MM.1S (cell line): ENCODE results near the gene RAB31.

Experiments
- CTCF ChIP-seq: fragments of 300-600 bp; sonication (generic); IDR thresholded peaks from 2 replicates; pipeline ENCODE4 v1.5.1; 2016; ENCODE audit warnings: antibody characterized with exemption, low read length, mixed read lengths
- EZH2 ChIP-seq: fragments of 300-600 bp; sonication (generic); optimal IDR thresholded peaks from 2 replicates; pipeline ENCODE3; 2017; ENCODE audit warnings: low read depth, mild to moderate bottlenecking, antibody characterized with exemption, low read length, mixed read lengths
- EZH2phosphoT487 ChIP-seq: fragments of 300-600 bp; sonication (generic); IDR thresholded peaks from 2 replicates; pipeline ENCODE4 v1.6.1; 2018; ENCODE audit warnings: antibody characterized with exemption, low read length

- TF ChIP-seq EZH2 (no peak), CTCF (no peak), EZH2phosphoT487 (no peak)
Observed at GRCh38 chr18:9671214-9671613, 36.9 kb upstream of the RAB31 start.
